ENCODE data around the gene MED27.

- TF ChIP-seq POLR2A (IDR thresholded peaks at IDR 0.05; ENCODE audit: low read depth, low read length) (no peak), POLR2AphosphoS5 (IDR thresholded peaks at IDR 0.05; ENCODE audit: low read depth, low read length) (no peak), TAF1 (IDR thresholded peaks at IDR 0.05; ENCODE audit: borderline replicate concordance, low read depth, low read length) (no peak)
Measured at GRCh38 chr9:131863306-131863896, 216.3 kb downstream of the MED27 start.

Data from GM12892 (cell line).